Left forelimb (tissue), 1 donor: ENCODE results near the gene ERG28.

Source experiments
- DNase-seq: peaks from one replicate; pipeline ENCODE4 v3.0.0-alpha.2; 2018; ENCODE audit warnings: low spot score

Gene ERG28

GRCh38 chr14:75658957-75659356, 1.7 kb downstream of the ERG28 start:
- no peak for DNase-seq

- DNase-seq = no peak
Measured at GRCh38 chr14:75657331-75657730, 3.3 kb downstream of the ERG28 start.

DNA sequence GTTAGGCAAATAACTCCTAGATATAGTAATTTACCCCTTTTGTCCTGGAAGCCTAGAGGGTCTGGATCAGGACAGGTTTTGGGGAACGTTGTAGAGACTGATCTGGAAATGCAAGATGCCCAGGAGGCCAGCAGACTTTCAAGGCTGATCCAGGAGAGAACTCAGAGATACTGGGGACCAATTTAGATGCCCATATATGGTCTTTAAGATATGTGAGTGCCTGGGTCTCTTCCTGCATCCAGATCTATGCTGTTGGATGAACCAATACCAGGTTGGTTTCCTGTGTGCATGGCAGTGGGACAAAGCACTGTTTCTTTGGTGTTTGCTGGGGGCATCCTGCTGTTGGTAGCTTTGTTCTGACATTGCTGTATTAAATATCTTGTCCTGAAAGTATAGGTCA, 5.4 kb downstream of the ERG28 start:
- no peak for DNase-seq

GRCh38 chr14:75654127-75654732, 6.4 kb downstream of the ERG28 start:
- DNase-seq = peak; percentile 82

- no peak for DNase-seq
Measured at GRCh38 chr14:75653563-75653962, 7.1 kb downstream of the ERG28 start.

DNA sequence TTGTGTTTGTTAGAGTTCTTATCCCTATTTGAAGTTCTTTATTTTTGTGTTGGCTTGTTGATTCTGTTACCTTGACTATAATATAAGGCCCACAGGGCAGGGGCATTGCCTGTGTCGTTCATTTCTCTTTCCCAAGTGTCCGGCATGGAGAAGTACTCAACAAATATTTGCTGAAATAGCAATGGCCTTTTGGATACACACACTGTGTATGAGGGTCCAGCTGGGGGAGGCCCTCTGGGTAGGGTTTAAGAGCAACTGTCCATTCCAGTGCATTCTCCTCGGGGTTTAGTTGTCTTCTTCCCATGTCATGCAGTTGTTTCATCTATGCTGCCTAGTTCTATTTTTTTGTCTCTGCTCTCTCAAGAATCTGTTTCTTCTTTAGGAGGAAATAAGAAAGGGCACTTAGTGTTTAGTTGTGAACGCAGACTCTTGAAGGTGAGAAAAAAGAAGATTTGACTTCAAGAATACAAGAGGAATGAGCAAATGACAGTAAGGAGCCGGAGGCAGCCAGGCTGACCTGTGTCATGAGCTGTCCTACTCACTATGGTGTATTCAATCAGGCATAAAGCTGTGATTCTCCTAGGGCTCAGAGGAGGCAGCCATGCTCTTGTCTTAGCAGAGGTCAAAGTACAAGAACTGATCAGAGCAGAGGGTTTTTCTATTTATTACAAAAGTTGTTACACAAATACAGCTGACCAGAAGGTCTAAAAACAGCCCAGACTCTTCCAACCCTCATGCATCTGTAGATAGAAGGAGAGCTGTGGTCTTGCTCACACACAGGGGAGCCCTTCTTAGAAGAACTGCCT, 10.2 kb downstream of the ERG28 start:
- no peak for DNase-seq

DNA sequence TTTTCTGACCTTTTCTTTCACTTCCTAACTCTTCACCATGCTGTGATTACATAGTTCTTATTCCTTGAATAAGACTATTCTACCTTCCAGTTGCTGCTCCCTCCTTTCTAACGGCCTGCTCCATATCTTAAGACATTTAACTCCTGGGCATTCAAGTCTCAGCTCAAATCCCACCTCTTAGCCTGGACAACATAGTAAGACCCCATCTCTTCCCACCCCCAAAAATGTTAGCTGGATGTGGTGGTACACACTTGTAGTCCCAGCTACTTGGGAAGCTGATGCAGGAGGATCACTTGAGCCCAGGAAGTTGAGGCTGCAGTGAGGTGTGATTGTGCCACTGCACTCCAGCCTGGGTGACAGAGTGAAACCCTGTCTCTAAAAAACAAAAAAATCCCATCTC, 10.9 kb downstream of the ERG28 start:
- DNase-seq = no peak

DNA sequence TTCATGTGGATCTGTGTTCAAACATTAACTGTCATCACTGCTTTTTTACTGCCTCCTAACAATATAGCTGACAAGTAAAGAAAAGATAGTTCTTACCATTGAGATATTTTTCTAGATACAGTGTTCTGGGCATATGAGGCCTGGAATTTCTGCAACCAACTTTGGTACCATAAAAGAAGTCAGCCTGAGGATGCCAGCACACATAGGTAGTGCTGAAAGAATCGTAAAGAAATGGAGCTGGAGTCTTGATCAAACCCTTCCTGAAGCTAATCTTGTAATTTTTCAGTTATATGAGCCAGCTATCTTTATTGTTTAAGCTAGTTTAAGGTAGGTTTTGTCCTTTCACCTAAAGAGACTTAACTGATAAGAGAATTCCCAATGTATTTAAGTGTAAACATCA, 11.3 kb downstream of the ERG28 start:
- DNase-seq = no peak

GRCh38 chr14:75648066-75648838, 12.4 kb downstream of the ERG28 start:
- no peak for DNase-seq

GRCh38 chr14:75647640-75648039, 13.0 kb downstream of the ERG28 start:
- DNase-seq = no peak

DNA sequence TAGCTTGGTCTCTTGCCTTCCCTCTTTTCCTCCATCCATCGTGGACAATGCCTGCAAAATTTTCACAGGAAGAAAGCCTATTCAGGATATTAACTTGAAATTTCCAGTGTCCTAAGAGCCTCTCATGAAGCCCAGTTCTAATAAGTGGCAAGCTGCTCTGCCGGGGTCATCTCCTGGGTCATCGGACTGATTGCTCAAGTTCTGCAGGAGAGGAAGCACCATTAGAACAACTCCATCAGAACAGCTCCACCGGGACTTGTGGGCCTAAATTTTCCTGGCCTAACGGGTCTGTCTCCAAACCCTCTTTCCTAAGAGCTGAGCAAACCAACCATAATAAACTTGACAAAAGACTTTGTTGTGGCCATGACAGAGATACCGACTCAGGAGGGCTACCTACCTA, 13.9 kb downstream of the ERG28 start:
- no peak for DNase-seq

- DNase-seq = no peak
Measured at GRCh38 chr14:75645056-75645455, 15.6 kb downstream of the ERG28 start.

GRCh38 chr14:75643985-75644384, 16.7 kb downstream of the ERG28 start:
- DNase-seq = no peak

- DNase-seq = no peak
Measured at GRCh38 chr14:75640876-75641275, 19.8 kb downstream of the ERG28 start.

DNA sequence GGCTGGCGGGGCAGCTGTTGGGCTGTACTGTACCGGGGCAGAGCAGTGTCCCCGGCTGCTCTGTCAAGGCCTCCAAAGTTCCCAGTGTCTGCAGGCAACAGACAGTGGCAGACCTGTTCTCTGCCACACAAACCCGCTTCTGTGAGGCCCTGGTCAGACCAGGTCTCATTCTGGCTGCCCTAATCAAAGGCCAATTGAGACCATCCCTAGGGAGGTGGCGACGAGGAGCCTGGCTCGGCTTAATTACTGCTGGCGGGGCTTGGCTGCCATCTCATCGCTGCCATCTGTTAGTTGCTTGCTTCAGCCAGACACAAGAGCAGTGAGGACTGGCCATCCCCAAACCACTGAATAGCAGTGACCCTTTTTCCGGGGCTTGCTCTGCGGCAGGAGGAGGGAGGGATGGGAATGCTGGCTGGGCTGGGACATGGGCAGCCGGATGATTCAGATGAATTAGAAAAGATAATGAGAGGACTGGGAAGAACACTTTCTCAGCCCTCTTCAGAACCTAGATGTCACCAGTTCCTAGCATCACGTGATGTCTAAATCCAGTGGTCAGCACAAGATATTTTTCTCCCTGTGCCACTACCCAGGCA, 24.5 kb downstream of the ERG28 start:
- peak; percentile 66 for DNase-seq

- no peak for DNase-seq
Measured at GRCh38 chr14:75634848-75635247, 25.8 kb downstream of the ERG28 start.

DNA sequence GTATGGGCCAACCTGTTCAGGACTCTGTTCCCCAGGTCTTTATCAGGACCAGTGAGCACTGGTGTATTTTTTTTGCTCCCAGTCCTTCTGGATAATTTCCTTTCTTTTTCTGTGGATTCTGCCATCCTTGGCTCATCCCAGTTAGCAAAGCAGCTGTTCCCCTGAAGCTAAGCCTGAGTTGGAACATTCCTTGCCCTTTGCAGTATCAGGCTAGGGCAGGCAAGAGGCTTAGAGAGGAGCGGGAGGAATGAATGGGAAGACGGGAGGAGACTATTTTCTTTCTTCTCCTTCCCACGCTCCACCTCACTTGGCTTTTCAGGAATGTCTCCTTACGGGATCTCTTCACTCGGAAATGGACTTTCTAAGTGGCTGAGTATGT, 29.2 kb downstream of the ERG28 start:
- DNase-seq = no peak

DNA sequence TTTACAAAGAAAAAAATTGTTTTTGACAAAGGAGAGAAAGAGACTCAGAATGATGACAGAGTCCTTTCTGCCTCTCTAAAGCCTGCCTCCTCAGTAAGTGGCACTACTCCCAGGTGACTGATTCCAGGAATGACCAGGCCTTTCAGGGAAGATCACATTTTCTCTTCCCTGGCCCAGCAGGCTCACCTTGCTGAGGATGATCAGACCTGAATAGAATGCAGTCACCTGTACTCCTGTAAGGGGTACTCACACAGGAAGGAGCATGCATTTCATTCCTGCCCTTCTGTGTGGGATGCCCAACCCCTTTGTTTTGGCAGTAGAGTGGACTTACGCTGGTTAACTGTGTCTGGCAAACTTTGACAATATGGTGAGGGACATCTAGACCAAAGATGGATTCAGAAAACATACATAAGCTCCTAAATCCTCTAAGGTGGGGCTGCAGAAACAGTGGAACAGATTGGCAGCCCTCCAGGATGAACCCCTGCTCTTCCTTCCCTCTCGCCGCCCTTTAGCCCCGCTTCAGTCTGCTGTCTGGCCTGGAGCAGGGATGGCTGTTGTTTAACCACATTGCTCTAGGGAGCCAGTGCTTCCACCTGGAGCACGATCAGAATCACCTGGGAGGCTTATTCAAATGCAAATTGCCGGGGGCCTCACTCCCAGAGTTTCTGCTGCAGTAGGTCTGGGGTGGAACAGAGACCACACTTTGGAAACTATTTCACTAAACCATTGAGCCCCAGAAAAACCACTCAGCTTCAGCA, 29.8 kb downstream of the ERG28 start:
- no peak for DNase-seq

DNA sequence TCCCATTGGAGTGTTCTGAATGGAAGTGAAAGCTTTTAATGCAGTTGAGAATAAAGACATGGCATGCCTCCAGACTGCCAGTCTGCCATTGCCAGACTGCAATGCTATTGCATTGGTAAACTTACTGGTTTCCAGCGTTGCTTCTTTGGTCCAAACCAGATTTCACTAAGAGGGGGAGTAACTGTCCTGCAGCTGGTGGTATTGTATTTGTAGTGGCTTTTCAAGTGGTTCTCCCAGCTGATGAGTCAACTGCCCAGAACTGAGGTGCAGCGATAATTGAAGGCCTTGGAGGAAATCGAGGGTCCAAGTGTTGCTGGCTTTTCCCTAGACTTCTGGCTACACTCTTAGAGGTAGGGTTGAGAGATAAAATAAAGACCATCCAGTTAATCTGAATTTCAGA, 31.9 kb downstream of the ERG28 start:
- no peak for DNase-seq

GRCh38 chr14:75627406-75627805, 33.3 kb downstream of the ERG28 start:
- no peak for DNase-seq

GRCh38 chr14:75626863-75627262, 33.8 kb downstream of the ERG28 start:
- no peak for DNase-seq

DNA sequence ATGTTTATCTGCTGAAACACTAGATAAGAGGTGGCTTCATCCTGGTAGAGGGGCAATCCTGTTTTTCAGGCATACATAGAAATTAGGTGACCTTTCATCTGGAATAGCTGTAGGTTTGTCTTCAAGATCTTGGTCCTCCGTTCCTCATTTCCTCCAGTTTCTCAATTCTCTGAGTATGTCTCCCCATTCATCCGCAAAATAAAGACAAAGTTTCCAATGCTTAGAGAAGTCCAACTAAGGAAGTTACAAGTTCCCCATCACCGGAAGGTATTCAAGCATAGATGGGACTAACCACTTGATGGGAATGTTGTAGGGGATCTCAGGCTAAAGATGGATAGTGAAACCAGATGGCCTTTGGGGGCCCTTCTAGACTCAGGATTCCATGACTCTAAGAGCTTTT, 34.3 kb downstream of the ERG28 start:
- no peak for DNase-seq
